ENCODE measurements around the gene LRG1. TPM values are rescaled to one million over a fixed set of nuclear protein-coding genes. Genes with fewer than 3 reads are reported as not detected.
A peak's percentile ranks its signal among the peaks of the same experiment; 100 is the strongest.
"Not testable (repeated sequence)": the region's sequence is repeated elsewhere in the genome, so short reads cannot be mapped to it uniquely, and the experiment has no call there.

Gene LRG1
- total RNA-seq, 1 experiment from 2014 or later = 0.81 TPM

- H3K4me1 Mint-ChIP-seq = no peaks in the 10 kb centered on the region
- no peak for ATAC-seq
- H3K4me3 Mint-ChIP-seq = no peak overlapping the region
- H3K27ac Mint-ChIP-seq = no peak overlapping the region
- H3K27me3 Mint-ChIP-seq (ENCODE audit: low read depth) = no peaks in the 10 kb centered on the region
- DNase-seq (ENCODE audit: low spot score) = peak; percentile 40
- no peak for TF ChIP-seq RORB (CRISPR knock-in tag; IDR thresholded peaks at IDR 0.05)
- peak; percentile 86 for TF ChIP-seq GTF2I (CRISPR knock-in tag; conservative IDR thresholded peaks at IDR 0.05)
- ChIA-PET POLR2A (interaction anchor here (0.6 kb wide), 1 partner anchor 250 kb away, joined by 4 read pairs; no protein-coding TSS in a partner anchor), CTCF (interaction anchor here (0.6 to 2.7 kb wide), 15 partner anchors 10 to 1257 kb away, joined by 3 to 17 read pairs (median 4); partner anchors contain the start of genes HDGFL2 and PLIN5)
- peaks cover 20% of the 10 kb centered on the region for H3K36me3 Mint-ChIP-seq
- no peaks in the 10 kb centered on the region for H3K9me3 Mint-ChIP-seq
These were observed 7.7 kb upstream of the LRG1 start for GRCh38 chr19:4547303-4548237.

GRCh38 chr19:4543842-4544647, 4.2 kb upstream of the LRG1 start:
- Mint-ChIP-seq H3K27me3 (ENCODE audit: low read depth) (peaks cover 9% of the 10 kb centered on the region), H3K36me3 (peaks cover 7% of the 10 kb centered on the region), H3K9me3 (peaks cover 4% of the 10 kb centered on the region), H3K27ac (no peak overlapping the region), H3K4me1 (peaks cover 4% of the 10 kb centered on the region; the same call in 1 of the 2 replicates), H3K4me3 (no peak overlapping the region)
- ATAC-seq (no peak), DNase-seq (ENCODE audit: low spot score) (no peak)
- POLR2A ChIA-PET = no interaction called here
- TF ChIP-seq, protein P1, sequence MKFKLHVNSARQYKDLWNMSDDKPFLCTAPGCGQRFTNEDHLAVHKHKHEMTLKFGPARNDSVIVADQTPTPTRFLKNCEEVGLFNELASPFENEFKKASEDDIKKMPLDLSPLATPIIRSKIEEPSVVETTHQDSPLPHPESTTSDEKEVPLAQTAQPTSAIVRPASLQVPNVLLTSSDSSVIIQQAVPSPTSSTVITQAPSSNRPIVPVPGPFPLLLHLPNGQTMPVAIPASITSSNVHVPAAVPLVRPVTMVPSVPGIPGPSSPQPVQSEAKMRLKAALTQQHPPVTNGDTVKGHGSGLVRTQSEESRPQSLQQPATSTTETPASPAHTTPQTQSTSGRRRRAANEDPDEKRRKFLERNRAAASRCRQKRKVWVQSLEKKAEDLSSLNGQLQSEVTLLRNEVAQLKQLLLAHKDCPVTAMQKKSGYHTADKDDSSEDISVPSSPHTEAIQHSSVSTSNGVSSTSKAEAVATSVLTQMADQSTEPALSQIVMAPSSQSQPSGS (CRISPR knock-in tag; IDR thresholded peaks at IDR 0.05; ENCODE audit: borderline replicate concordance, low read depth) = no peak
- TF ChIP-seq MXD4 (CRISPR knock-in tag; IDR thresholded peaks at IDR 0.05; ENCODE audit: borderline replicate concordance) (no peak), TEAD1 (CRISPR knock-in tag; IDR thresholded peaks at IDR 0.05) (no peak), SMAD3 (CRISPR knock-in tag; IDR thresholded peaks at IDR 0.05; ENCODE audit: borderline replicate concordance) (no peak), ETV6 (CRISPR knock-in tag; IDR thresholded peaks at IDR 0.05) (no peak), FOXJ3 (CRISPR knock-in tag; IDR thresholded peaks at IDR 0.05; ENCODE audit: borderline replicate concordance) (no peak), NFE2L1 (CRISPR knock-in tag; IDR thresholded peaks at IDR 0.05) (no peak), ZBTB21 (CRISPR knock-in tag; IDR thresholded peaks at IDR 0.05; ENCODE audit: borderline replicate concordance) (no peak), ATF1 (CRISPR knock-in tag; IDR thresholded peaks at IDR 0.05) (no peak), IRF2 (CRISPR knock-in tag; IDR thresholded peaks at IDR 0.05; ENCODE audit: borderline replicate concordance, low read depth) (no peak), EMX1 (CRISPR knock-in tag; IDR thresholded peaks at IDR 0.05) (no peak), PRRX2 (CRISPR knock-in tag; IDR thresholded peaks at IDR 0.05) (no peak)
- TF ChIP-seq, protein P2, sequence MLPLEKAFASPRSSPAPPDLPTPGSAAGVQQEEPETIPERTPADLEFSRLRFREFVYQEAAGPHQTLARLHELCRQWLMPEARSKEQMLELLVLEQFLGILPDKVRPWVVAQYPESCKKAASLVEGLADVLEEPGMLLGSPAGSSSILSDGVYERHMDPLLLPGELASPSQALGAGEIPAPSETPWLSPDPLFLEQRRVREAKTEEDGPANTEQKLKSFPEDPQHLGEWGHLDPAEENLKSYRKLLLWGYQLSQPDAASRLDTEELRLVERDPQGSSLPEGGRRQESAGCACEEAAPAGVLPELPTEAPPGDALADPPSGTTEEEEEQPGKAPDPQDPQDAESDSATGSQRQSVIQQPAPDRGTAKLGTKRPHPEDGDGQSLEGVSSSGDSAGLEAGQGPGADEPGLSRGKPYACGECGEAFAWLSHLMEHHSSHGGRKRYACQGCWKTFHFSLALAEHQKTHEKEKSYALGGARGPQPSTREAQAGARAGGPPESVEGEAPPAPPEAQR (CRISPR knock-in tag; IDR thresholded peaks at IDR 0.05) = no peak
- CTCF ChIA-PET = no interaction called here

DNA sequence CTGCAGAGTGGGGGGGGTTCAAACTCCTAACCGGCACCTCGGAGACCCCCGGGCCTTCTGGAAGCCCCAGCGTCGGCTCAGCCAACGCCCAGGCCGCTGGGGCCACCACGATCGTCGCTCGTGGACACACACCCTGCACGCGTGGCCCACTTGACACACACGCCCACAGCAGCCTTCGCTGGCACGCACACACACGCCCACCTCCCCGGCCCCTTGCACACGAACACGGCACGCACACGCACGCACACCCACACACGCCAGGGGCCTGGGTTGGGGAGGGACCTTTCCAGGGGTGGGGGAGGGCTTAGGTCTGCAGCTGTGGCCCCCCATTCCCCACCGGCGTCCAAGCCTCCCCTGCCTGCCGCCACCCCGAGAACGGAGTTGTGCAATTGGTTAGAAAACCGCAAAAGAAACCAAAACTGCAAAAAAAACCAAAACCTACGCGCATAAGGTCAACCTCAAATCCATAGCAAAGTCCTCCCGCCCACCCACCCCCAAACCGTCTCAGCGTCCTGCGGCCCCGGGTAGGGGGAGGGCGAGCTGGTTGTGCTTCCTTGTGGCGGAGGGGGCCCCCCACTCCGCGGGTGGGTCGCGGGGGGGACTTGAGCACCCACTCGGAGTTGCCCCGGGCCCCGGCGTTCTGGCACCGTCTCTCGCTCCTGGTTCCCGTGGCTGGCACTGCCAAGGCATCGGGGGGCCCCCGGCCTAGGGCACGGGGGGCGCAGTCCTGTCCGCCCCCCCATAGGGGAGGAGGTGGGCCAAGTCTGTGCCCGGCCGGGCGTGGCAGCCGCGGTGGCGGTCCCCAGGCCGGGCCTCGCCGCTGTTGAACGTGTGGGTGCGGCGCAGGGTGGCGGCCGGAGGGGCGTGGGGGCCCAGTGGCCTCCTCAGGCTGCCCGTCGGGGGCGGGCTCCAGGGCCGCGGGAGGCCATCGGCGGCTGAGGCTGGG, 3.3 kb upstream of the LRG1 start:
- H3K27ac Mint-ChIP-seq = no peak overlapping the region
- ChIA-PET CTCF (no interaction called here), POLR2A (no interaction called here)
- peaks cover 3% of the 10 kb centered on the region; the same call in 1 of the 2 replicates for H3K36me3 Mint-ChIP-seq
- ATAC-seq = no peak
- no peak for TF ChIP-seq GTF2I (CRISPR knock-in tag; conservative IDR thresholded peaks at IDR 0.05)
- TF ChIP-seq, protein P3, sequence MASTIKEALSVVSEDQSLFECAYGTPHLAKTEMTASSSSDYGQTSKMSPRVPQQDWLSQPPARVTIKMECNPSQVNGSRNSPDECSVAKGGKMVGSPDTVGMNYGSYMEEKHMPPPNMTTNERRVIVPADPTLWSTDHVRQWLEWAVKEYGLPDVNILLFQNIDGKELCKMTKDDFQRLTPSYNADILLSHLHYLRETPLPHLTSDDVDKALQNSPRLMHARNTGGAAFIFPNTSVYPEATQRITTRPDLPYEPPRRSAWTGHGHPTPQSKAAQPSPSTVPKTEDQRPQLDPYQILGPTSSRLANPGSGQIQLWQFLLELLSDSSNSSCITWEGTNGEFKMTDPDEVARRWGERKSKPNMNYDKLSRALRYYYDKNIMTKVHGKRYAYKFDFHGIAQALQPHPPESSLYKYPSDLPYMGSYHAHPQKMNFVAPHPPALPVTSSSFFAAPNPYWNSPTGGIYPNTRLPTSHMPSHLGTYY (CRISPR knock-in tag; IDR thresholded peaks at IDR 0.05) = no peak
- no peak for TF ChIP-seq ZNF232 (CRISPR knock-in tag; IDR thresholded peaks at IDR 0.05)
- H3K27me3 Mint-ChIP-seq (ENCODE audit: low read depth) = peaks cover 14% of the 10 kb centered on the region
- H3K4me3 Mint-ChIP-seq = no peak overlapping the region
- no peak for DNase-seq (ENCODE audit: low spot score)
- peaks cover 4% of the 10 kb centered on the region for H3K9me3 Mint-ChIP-seq
- peaks cover 4% of the 10 kb centered on the region; the same call in 1 of the 2 replicates for H3K4me1 Mint-ChIP-seq

GRCh38 chr19:4541806-4542145, 1.9 kb upstream of the LRG1 start:
- H3K4me3 Mint-ChIP-seq; DNase-seq (ENCODE audit: low spot score); ATAC-seq; H3K9me3 Mint-ChIP-seq; H3K4me1 Mint-ChIP-seq; H3K36me3 Mint-ChIP-seq; POLR2A ChIA-PET; H3K27ac Mint-ChIP-seq: not testable (repeated sequence)
- CTCF ChIA-PET = interaction anchor here (0.7 to 11.1 kb wide), 4 partner anchors 17 to 135 kb away, joined by 4 to 285 read pairs (median 6); no protein-coding TSS in a partner anchor
- H3K27me3 Mint-ChIP-seq (ENCODE audit: low read depth) = peaks cover 25% of the 10 kb centered on the region

Data from WTC11 (cell line).